NOMO-1 treated with DMSO at 0.1 percent for 48 hours (cell line): ENCODE data around the gene ARAP3.
A peak's percentile ranks its signal among the peaks of the same experiment; 100 is the strongest.
"Not testable (repeated sequence)": the region's sequence is repeated elsewhere in the genome, so short reads cannot be mapped to it uniquely, and the experiment has no call there.

ENCODE experiments used
- DNase-seq: peaks from one replicate; lab custom pipeline; 2025; ENCODE audit not compliant: unreplicated experiment; lab: John Stamatoyannopoulos, UW

Gene ARAP3

GRCh38 chr5:141681695-141682641 is at the start of gene ARAP3:
Gene ARAP3, minus strand, starts transcription at chr5:141682230. Its CDS starts 1,744 bp downstream, at chr5:141680486.
- DNase-seq = peak; percentile 83

- no peak for DNase-seq
These were observed 47.5 kb upstream of the ARAP3 start for GRCh38 chr5:141729387-141730006.

- no peak for DNase-seq
These were observed 43.9 kb upstream of the ARAP3 start for GRCh38 chr5:141725891-141726290.

GRCh38 chr5:141725174-141725573 is 43.1 kb upstream of the ARAP3 start:
- not testable (repeated sequence) for DNase-seq

GRCh38 chr5:141722266-141722665 is 40.2 kb upstream of the ARAP3 start:
- no peak for DNase-seq

GRCh38 chr5:141717043-141717442 is 35.0 kb upstream of the ARAP3 start:
- DNase-seq = no peak

- no peak for DNase-seq
These were observed 34.4 kb upstream of the ARAP3 start for GRCh38 chr5:141716468-141716867.

GRCh38 chr5:141716009-141716408 is 34.0 kb upstream of the ARAP3 start:
- no peak for DNase-seq

GRCh38 chr5:141715346-141715905 is 33.4 kb upstream of the ARAP3 start:
- no peak for DNase-seq

GRCh38 chr5:141714542-141715310 is 32.7 kb upstream of the ARAP3 start:
- no peak for DNase-seq

GRCh38 chr5:141713616-141714309 is 31.7 kb upstream of the ARAP3 start:
- no peak for DNase-seq

GRCh38 chr5:141711687-141712086 is 29.7 kb upstream of the ARAP3 start:
- no peak for DNase-seq

GRCh38 chr5:141709699-141710267 is 27.8 kb upstream of the ARAP3 start:
- DNase-seq = no peak

- no peak for DNase-seq
These were observed 26.0 kb upstream of the ARAP3 start for GRCh38 chr5:141708016-141708415.

GRCh38 chr5:141707510-141707909 is 25.5 kb upstream of the ARAP3 start:
- no peak for DNase-seq

GRCh38 chr5:141706121-141706520 is 24.1 kb upstream of the ARAP3 start:
- DNase-seq = no peak

- DNase-seq = no peak
These were observed 23.4 kb upstream of the ARAP3 start for GRCh38 chr5:141705469-141705868.

- no peak for DNase-seq
These were observed 22.8 kb upstream of the ARAP3 start for GRCh38 chr5:141704782-141705297.

- no peak for DNase-seq
These were observed 21.1 kb upstream of the ARAP3 start for GRCh38 chr5:141703133-141703561.
